GM19023 (cell line): Measurements from ENCODE around the gene ELL.

Experiments
- ATAC-seq: cut with Tn5 transposase; IDR thresholded peaks from one replicate; pipeline ENCODE4 v1.9.1; 2021; ENCODE audit warnings: mild to moderate bottlenecking, moderate library complexity; ENCODE audit not compliant: unreplicated experiment

ELL gene

DNA sequence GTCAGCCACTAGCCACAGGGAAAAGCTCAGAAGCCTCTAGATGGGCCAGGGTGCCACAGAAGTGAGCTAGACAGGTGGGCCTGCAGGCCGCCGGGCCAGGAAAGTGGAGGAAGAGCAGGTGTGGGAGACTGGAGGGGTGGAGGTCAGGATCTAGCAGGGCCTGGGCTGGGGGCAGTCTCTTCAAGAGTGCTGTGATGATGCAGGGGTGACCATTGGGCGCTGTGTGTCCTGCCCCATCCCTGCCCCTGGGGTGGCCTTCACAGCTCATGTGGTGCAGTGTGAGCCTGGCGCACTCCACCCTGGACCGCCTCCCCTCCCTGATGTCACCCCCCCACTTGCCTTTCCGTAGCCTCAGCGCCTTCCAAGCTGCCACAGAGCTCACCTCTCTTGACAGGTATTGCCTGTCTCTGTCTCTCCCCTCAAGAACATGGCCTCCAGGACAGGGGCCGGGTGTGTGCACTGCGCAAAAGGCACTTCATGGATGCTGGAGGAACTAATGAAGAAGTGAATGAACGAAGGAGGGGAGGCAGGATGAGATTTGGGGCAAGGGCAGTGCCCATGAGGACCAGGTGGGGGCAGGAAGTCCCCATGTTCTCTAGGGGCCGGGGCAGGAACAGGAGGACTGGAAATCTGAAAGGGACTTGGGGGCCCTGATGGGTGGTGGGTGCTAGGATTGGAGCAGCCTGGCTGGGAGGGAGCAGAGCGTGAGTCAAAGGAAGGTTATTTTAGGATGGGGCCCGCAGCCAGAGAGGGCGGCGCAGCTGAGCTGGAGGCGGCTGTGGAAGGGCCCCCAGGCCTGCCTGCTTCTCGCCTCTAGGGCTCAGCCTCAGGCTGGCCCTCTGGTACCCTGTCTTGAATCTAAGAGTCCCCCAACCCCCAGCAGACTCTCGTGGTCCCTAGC is 96.1 kb downstream of the ELL start:
- no peak for ATAC-seq

DNA sequence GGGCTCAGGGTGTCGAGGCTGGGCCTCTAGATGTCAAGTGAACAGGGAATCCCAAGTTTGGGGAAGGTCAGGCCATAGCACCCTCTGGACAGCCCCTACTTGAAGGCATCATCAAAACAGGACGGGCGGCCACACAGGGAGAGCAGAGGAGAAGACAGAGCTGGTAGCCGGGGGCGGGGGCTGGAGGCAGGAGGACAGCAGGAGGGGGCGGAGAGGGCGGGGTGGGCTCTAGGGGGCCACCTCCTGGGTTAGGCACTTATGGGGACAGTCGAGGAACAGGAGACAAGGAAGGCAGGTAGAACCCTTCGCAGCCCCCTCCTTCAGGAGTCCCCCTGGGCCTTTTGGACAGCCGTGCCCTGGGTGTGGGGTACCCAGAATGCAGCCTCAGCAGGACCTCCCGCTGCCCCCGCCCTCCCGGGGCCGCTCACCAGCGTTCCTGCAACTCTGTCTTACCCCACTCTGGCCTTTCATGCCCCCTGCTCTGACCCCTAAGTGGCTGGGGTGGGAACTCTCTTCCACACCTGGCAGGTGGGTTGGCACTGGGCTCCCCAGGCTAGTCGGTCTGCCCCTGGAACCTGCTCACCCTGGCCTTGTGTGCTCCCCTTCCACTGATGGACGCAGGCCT is 96.9 kb downstream of the ELL start:
- ATAC-seq: no peak

- no peak for ATAC-seq
Measured at GRCh38 chr19:18424122-18424889, 97.6 kb downstream of the ELL start.

- ATAC-seq: no peak
Measured at GRCh38 chr19:18423258-18424020, 98.4 kb downstream of the ELL start.

DNA sequence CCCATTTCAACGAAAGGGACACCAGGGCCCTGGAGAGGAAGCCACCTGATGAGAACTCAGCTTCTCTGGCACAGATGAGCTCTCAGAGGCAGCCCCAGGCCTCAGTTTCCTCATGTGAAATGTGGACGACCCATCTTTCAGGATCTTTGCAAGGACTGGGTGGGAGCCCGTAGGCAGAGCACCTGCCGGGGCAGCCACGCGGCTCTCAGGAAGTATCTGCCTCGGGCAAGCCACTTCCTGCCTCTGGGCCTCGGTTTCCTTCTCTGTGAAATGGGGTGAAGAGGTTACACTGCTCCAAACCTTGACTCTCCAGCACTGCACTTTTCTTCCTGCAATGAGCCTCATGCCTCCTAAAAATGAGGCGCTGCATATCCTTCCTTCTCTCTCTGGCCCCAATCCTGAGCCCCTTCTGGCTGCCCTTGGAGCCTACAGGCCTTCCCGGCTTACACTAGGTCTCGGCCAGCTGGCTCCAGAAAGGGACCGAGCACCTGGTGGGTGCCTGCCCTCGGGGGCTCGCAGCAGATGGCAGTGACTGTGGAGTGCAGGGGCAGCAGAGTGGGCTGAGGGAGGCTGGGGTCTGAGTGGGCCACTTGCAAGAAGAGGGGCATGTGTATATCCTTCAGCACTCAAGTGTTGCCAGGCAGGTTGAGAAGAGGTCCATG is 99.2 kb downstream of the ELL start:
- ATAC-seq: no peak

GRCh38 chr19:18421371-18421959 is 100.4 kb downstream of the ELL start:
- ATAC-seq: no peak

- no peak for ATAC-seq
Measured at GRCh38 chr19:18420930-18421329, 100.9 kb downstream of the ELL start.

DNA sequence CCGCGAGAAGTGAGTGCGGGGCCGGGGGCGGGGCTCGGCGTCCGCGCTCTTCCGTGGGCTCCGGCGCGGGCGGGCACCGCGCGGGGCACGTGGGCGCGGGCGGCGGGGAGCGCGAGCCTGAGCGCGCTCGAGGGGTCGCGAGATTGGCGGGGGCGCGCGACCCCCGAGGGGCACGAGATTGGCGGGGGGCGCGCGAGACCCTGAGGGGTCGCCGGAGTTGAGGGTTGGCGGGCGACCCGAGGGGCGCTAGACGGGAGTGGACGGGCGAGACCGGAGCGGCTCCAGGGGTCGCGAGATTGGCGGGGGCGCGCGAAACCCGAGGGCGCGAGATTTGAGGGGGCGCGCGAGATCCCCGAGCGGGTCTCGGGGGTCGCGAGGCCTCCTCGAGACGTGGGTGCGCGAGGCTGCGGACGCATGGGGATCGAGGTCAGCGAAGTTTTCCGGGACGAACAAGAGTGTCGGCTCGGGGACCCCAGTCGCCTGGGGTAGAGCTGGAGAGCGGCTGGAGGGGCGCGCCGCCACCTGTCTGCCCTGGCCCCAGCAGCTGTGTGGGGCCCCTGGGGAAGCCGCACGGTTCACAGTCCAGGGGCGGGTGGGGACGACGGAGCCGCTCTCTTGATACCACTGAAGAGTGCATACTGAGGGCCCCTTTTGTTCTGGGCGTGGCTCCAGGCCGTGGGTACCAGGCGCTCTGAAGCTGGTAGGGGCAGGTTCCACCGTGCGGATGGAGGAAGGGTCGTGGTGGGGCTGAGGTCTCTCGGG is 102.0 kb downstream of the ELL start:
- ATAC-seq: no peak

DNA sequence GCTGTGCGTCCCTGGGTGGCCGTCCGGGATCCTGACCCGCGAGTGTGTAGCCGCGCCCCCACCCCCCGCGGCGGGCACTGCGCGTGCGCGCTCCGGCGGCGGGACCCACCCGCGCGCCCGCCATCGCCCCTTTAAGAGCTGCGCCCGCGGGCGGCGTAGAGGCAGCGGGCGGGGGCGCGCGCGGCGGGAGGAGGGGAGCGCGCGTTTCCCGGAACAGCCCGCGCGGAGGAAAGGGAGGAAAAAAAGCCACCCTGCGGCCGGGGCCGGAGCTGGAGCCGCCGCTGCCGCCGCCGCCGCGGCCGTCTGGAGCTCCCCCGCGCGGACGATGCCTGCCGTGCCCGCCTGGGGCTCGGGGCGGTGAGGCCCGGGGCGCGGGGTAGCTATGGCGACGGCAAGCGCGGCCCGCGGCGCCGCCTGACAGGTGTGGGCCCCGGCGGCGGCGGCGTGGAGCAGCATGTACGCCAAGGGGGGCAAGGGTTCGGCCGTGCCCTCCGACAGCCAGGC is 102.6 kb downstream of the ELL start, which contains the start of gene SSBP4:
SSBP4 (plus strand) TSS at position 204 of the 504 bp plus-strand sequence; CDS start at position 455, 251 bp downstream.
- peak; percentile 41 for ATAC-seq

DNA sequence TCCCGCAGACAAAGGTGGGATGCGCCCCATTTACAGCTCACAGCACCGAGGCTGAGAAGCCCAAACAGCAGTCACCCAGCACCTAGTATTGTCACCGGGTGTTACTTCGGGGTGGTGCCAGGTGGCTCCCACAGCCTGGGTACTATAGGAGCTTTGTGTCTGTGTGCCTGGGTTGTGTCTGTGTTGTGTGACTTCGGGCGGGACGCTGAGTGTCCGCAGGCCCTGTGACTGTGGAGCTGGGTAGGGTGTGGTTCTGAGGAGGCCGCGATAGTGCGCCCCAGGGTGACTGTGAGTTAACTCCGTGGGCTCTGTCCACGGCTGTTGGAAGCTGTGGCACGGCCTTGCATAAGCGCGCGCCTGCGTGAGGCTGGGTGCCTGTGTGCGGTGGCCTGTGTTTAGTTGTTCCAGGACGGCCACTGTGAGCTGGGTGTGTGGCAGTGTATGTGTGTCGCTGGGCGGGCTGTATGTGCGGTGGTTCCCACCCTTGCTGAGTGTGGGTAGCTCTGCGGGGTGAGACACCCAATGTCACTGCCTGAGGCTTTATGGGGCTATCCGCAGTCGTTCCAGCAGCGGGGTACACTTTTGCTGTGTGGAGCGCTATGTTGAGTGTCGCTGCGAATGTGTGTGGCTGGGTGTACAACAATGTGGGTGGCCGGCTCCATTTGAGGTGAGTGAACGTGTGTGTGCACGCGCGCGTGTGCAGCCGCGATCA is 103.2 kb downstream of the ELL start:
- no peak for ATAC-seq

- ATAC-seq: no peak
Measured at GRCh38 chr19:18418029-18418482, 103.8 kb downstream of the ELL start.

- no peak for ATAC-seq
Measured at GRCh38 chr19:18417250-18418028, 104.4 kb downstream of the ELL start.

GRCh38 chr19:18416778-18417249 is 105.1 kb downstream of the ELL start:
- no peak for ATAC-seq

DNA sequence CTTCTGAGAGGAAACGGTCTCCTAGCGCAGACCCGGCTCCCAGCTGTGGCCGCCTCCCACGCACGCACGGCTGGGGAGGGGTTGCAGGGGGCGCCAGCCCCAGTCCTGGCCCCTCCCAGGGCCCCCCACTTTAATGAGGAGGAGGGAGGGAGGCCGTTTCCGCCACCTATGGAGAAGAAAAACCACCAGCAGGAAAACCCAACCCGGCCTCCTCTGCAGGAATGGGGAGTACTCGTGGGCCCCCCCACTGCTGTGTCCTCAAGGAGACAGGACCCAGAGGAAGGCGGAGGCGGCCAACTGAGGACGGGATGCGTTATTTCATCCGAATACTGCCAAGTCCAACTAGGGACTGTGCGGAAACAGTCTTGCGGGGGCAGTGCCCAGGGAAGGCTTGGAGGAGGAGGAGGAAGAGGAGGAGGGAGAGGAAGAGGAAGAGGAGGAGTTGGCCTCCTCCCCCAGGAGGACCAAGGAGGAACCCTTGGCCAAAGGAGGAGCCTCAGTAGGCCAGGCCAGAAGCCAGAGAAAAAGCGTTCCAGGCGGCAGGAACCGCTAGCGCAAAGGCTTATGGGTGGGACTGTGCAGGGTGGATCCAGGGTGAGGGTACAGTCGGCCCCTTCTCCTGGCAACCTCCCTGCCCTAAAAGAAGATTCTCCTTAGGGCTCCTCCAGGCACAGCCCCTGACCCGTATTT is 106.5 kb downstream of the ELL start:
- no peak for ATAC-seq

DNA sequence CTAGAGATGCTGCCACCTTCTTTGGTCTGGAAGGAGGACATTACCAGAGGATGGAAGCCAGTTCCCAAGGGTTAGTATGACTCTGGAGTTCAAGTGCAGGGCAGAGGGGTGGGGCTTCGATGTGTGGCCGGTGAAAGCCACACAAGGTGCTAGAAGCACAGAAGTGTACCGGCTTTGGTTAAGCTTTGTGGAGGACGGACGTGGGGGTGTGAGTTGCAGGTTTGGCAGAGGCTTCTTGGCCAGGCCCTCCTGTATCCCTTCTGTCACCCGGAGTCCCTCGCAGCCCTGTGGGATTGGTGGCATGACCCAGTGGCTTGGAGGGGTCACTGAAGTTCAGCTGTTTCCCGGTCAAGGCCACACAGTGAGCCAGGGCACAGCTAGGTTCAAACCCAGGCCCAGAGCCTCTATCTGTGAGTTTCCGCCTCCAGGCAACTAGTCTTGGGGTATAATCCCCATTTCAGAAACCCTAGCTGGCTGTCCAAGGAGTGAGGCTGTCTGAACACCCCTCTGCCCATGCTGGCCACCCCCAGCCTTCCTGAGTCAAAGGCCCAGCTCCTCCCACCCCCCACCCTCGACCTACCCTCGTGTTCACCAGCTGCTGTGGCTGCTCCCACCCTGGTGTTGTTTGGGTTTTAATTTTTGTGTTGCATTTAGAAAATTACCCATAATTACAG is 107.2 kb downstream of the ELL start:
- no peak for ATAC-seq

DNA sequence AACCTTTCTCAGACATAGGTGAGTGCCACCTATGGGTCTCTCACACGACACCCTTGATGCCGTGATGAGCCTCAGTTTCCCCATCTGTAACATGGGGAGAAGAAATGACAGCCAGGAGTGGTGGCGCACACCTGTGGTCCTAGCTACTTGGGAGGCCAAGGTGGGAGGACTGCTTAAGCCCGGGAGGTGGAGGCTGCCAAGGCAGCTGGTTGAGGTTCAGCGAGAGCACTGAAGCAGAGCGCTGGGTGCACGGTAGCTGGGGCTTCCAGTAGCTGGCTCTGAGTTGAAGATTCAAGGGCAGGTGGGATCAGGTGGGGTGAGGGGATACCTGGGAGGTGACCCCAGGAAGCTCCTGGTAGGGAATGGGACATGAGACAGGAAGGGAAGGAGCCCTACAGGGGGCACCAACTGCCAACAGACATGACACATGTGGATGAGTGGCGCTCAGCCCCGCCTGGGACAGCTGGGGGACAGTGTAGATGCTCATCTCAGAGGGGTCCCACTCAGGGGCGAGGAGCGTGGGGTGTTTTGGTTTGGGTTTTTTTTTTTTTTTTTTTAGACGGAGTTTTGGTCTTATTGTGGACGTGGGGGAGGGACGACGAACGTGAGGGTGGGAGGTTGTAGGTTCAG is 109.1 kb downstream of the ELL start:
- ATAC-seq: no peak
